HepG2 (cell line): ENCODE data around the gene FAM117B. TPM values are rescaled to one million over a fixed set of nuclear protein-coding genes. Genes with fewer than 3 reads are reported as not detected.

Experiments used
- ARID3A ChIP-seq: IDR thresholded peaks from 2 replicates; pipeline ENCODE4 v1.6.1; 2012; ENCODE audit warnings: low read depth, low read length, improper control_type of control experiment
- ATM ChIP-seq: fragments of 450-650 bp; IDR thresholded peaks from 2 replicates; pipeline ENCODE4 v1.7.1; 2017; ENCODE audit warnings: mild to moderate bottlenecking, borderline replicate concordance
- CENPX ChIP-seq: sonication (generic); formaldehyde crosslinking; IDR thresholded peaks from 2 replicates; pipeline ENCODE4 v1.9.0; 2021; ENCODE audit warnings: mild to moderate bottlenecking, missing genetic modification reagents, moderate library complexity
- DNMT3B ChIP-seq: conservative IDR thresholded peaks from 2 replicates; pipeline ENCODE4 v1.6.1; 2016; ENCODE audit warnings: missing biosample characterization, control low read depth
- DRAP1 ChIP-seq: IDR thresholded peaks from 2 replicates; pipeline ENCODE4 v1.6.1; 2016; ENCODE audit warnings: missing genetic modification reagents, missing compliant biosample characterization
- FOXA1 ChIP-seq, 2 experiments: fragments of 450-650 bp in 1 of 2; sonication (generic) in 1 of 2; formaldehyde crosslinking in 1 of 2; IDR thresholded peaks; 2 replicates each; pipeline versions ENCODE4 v1.4.0 to v1.6.1; 2016 to 2020; ENCODE audit warnings: missing genetic modification reagents in 1 of 2
- FOXA3 ChIP-seq: IDR thresholded peaks from 2 replicates; pipeline ENCODE4 v1.6.1; 2016; ENCODE audit warnings: missing genetic modification reagents, missing compliant biosample characterization
- GZF1 ChIP-seq: sonication (generic); formaldehyde crosslinking; IDR thresholded peaks from 2 replicates; pipeline ENCODE4 v1.5.1; 2020; ENCODE audit warnings: mild to moderate bottlenecking, missing genetic modification reagents
- KLF15 ChIP-seq: sonication (generic); formaldehyde crosslinking; IDR thresholded peaks from 2 replicates; pipeline ENCODE4 v1.8.1; 2023; ENCODE audit warnings: borderline replicate concordance, mild to moderate bottlenecking, inconsistent platforms, missing genetic modification reagents, mixed read lengths
- KMT2B ChIP-seq: IDR thresholded peaks from 2 replicates; pipeline ENCODE4 v1.6.1; 2016; ENCODE audit warnings: missing genetic modification reagents, missing compliant biosample characterization
- MED13 ChIP-seq: sonication (generic); formaldehyde crosslinking; IDR thresholded peaks from 2 replicates; pipeline ENCODE4 v1.5.0; 2020; ENCODE audit warnings: missing genetic modification reagents
- MLX ChIP-seq: IDR thresholded peaks from 2 replicates; pipeline ENCODE4 v1.6.1; 2016
- SMC3 ChIP-seq: IDR thresholded peaks from 2 replicates; pipeline ENCODE4 v1.6.1; 2011; ENCODE audit warnings: low read length, improper control_type of control experiment
- TSC22D2 ChIP-seq: sonication (generic); formaldehyde crosslinking; IDR thresholded peaks from 2 replicates; pipeline ENCODE4 v1.5.1; 2020; ENCODE audit warnings: missing genetic modification reagents, mild to moderate bottlenecking, borderline replicate concordance
- ZEB1 ChIP-seq: IDR thresholded peaks from 2 replicates; pipeline ENCODE4 v1.6.1; 2012; ENCODE audit warnings: mild to moderate bottlenecking, low read depth, inconsistent platforms; ENCODE audit not compliant: insufficient replicate concordance
- ZFAT ChIP-seq: sonication (generic); formaldehyde crosslinking; conservative IDR thresholded peaks from 2 replicates; pipeline ENCODE4 v1.8.1; 2023; ENCODE audit warnings: missing genetic modification reagents, inconsistent platforms
- ZNF260 ChIP-seq: sonication (generic); formaldehyde crosslinking; IDR thresholded peaks from 2 replicates; pipeline ENCODE4 v1.4.0; 2020; ENCODE audit warnings: missing genetic modification reagents, low read depth, mild to moderate bottlenecking, borderline replicate concordance
- ZNF350 ChIP-seq: sonication (generic); formaldehyde crosslinking; IDR thresholded peaks from 2 replicates; pipeline ENCODE4 v1.4.0; 2020; ENCODE audit warnings: mild to moderate bottlenecking, low read depth, missing genetic modification reagents, borderline replicate concordance
- ZNF598 ChIP-seq: sonication (generic); formaldehyde crosslinking; IDR thresholded peaks from 2 replicates; pipeline ENCODE4 v1.5.1; 2020; ENCODE audit warnings: mild to moderate bottlenecking, missing genetic modification reagents, borderline replicate concordance
- ZNF609 ChIP-seq: sonication (generic); formaldehyde crosslinking; IDR thresholded peaks from 2 replicates; pipeline ENCODE4 v1.4.0; 2020; ENCODE audit warnings: mild to moderate bottlenecking, missing genetic modification reagents, borderline replicate concordance
- polyA plus RNA-seq, 8 experiments: library from polyadenylated mRNA; depleted of rRNA in 3 of 8; stranded (reverse) in 7 of 8; unstranded in 1 of 8; fragments of >200 nt; fragmentation: Illumina TruSeq in 4 of 8; extraction: Trizol in 4 of 8; gene quantifications; 2 replicates each; pipeline versions ENCODE4 v1.2.1 to v1.2.3, GENCODE V29; 2011 to 2016; ENCODE audit warnings: low read depth in 4 of 8, missing spikeins in 1 of 8, mixed read lengths in 1 of 8; ENCODE audit not compliant: insufficient read depth in 1 of 8
- total RNA-seq, 5 experiments: library from RNA; depleted of rRNA; stranded (reverse); fragments of >200 nt; fragmentation: Illumina TruSeq; extraction: Trizol; gene quantifications; 2 replicates each; pipeline ENCODE4 v1.2.3, GENCODE V29; 2016; ENCODE audit warnings: low read depth in 1 of 5

The FAM117B gene
- total and polyA plus RNA-seq, 2 of the 13 experiments (the other 11 are each of a cell fraction or from before 2014, with no cell fraction given): 5.8 to 11.0 TPM

GRCh38 chr2:202634556-202635427, at the start of gene FAM117B (continued):
- TF ChIP-seq DNMT3B (CRISPR knock-in tag) (peak; percentile 71; the same call in 1 of the 2 replicates), FOXA3 (CRISPR knock-in tag) (peak; percentile 30), GZF1 (CRISPR knock-in tag) (no peak; the same call in 1 of the 2 replicates), MED13 (CRISPR knock-in tag) (peak; percentile 94), ZEB1 (peak; percentile 83), MLX (CRISPR knock-in tag) (peak; percentile 44; the same call in 1 of the 2 replicates), ZNF260 (no peak), ZNF598 (CRISPR knock-in tag) (peak; percentile 96), ZNF350 (CRISPR knock-in tag) (peak; percentile 98), SMC3 (no peak), ZNF609 (CRISPR knock-in tag) (peak; percentile 42; the same call in 1 of the 2 replicates), ZFAT (no peak), KLF15 (no peak; the same call in 1 of the 2 replicates), ATM (no peak), TSC22D2 (CRISPR knock-in tag) (no peak), ARID3A (no peak), CENPX (CRISPR knock-in tag) (no peak), KMT2B (peak; percentile 84), DRAP1 (CRISPR knock-in tag) (peak; percentile 90), FOXA1 (IDR thresholded peaks at IDR 0.05) (no peak), FOXA1 (CRISPR knock-in tag; IDR thresholded peaks at IDR 0.05) (peak; percentile 56; the same call in 1 of the 2 replicates)
